Measurements from ENCODE around the gene HDAC9. TPM values are rescaled to one million over a fixed set of nuclear protein-coding genes. Genes with fewer than 3 reads are reported as not detected.

HDAC9 gene
- total RNA-seq, 1 experiment from 2014 or later, result 2.5 TPM

- no peak for DNase-seq
- Histone ChIP-seq H3K9me3 (replicated peaks) (no peaks in the 10 kb centered on the region), H3K27me3 (no peaks in the 10 kb centered on the region), H3K36me3 (no peaks in the 10 kb centered on the region), H3K4me3 (no peak overlapping the region), H3K27ac (no peak overlapping the region), H3K4me1 (no peaks in the 10 kb centered on the region)
Measured at GRCh38 chr7:18524248-18524647, 28.7 kb downstream of the HDAC9 start.

GRCh38 chr7:18526368-18526878 is 30.9 kb downstream of the HDAC9 start:
- Histone ChIP-seq H3K4me1 (no peaks in the 10 kb centered on the region), H3K27ac (no peak overlapping the region), H3K4me3 (no peak overlapping the region), H3K9me3 (replicated peaks) (no peaks in the 10 kb centered on the region), H3K36me3 (no peaks in the 10 kb centered on the region), H3K27me3 (no peaks in the 10 kb centered on the region)
- no peak for DNase-seq

GRCh38 chr7:18529239-18529638 is 33.7 kb downstream of the HDAC9 start:
- no peaks in the 10 kb centered on the region for H3K27me3 ChIP-seq
- no peak overlapping the region for H3K4me3 ChIP-seq
- no peak for DNase-seq
- H3K36me3 ChIP-seq, result no peaks in the 10 kb centered on the region
- H3K9me3 ChIP-seq (replicated peaks), result no peaks in the 10 kb centered on the region
- no peak overlapping the region for H3K27ac ChIP-seq
- no peaks in the 10 kb centered on the region for H3K4me1 ChIP-seq

- DNase-seq, result no peak
- no peaks in the 10 kb centered on the region for H3K4me1 ChIP-seq
- H3K27ac ChIP-seq, result no peak overlapping the region
- no peaks in the 10 kb centered on the region for H3K36me3 ChIP-seq
- H3K4me3 ChIP-seq, result no peak overlapping the region
- H3K9me3 ChIP-seq (replicated peaks), result no peaks in the 10 kb centered on the region
- H3K27me3 ChIP-seq, result no peaks in the 10 kb centered on the region
Measured at GRCh38 chr7:18530224-18531179, 35.0 kb downstream of the HDAC9 start.

GRCh38 chr7:18531539-18531938 is 36.0 kb downstream of the HDAC9 start:
- Histone ChIP-seq H3K4me1 (no peaks in the 10 kb centered on the region; the same call in 1 of the 2 replicates), H3K4me3 (no peak overlapping the region), H3K27me3 (no peaks in the 10 kb centered on the region), H3K36me3 (no peaks in the 10 kb centered on the region), H3K27ac (no peak overlapping the region), H3K9me3 (replicated peaks) (no peaks in the 10 kb centered on the region)
- DNase-seq, result no peak

GRCh38 chr7:18532813-18533212 is 37.3 kb downstream of the HDAC9 start:
- no peaks in the 10 kb centered on the region; the same call in 1 of the 2 replicates for H3K4me1 ChIP-seq
- no peak overlapping the region for H3K4me3 ChIP-seq
- H3K36me3 ChIP-seq, result no peaks in the 10 kb centered on the region
- no peak overlapping the region for H3K27ac ChIP-seq
- H3K27me3 ChIP-seq, result no peaks in the 10 kb centered on the region
- H3K9me3 ChIP-seq (replicated peaks), result no peaks in the 10 kb centered on the region
- DNase-seq, result no peak

GRCh38 chr7:18534481-18534880 is 38.9 kb downstream of the HDAC9 start:
- no peaks in the 10 kb centered on the region; the same call in 1 of the 2 replicates for H3K4me1 ChIP-seq
- H3K27ac ChIP-seq, result no peak overlapping the region
- H3K27me3 ChIP-seq, result no peaks in the 10 kb centered on the region
- no peaks in the 10 kb centered on the region for H3K9me3 ChIP-seq (replicated peaks)
- DNase-seq, result no peak
- no peaks in the 10 kb centered on the region for H3K36me3 ChIP-seq
- no peak overlapping the region for H3K4me3 ChIP-seq

GRCh38 chr7:18535810-18536415 is 40.4 kb downstream of the HDAC9 start:
- no peaks in the 10 kb centered on the region for H3K9me3 ChIP-seq (replicated peaks)
- no peaks in the 10 kb centered on the region; the same call in 1 of the 2 replicates for H3K4me1 ChIP-seq
- H3K27me3 ChIP-seq, result no peaks in the 10 kb centered on the region
- no peak overlapping the region for H3K27ac ChIP-seq
- peak in 1 of 2 experiments; percentile 45 for DNase-seq
- H3K36me3 ChIP-seq, result no peaks in the 10 kb centered on the region
- no peak overlapping the region for H3K4me3 ChIP-seq

GRCh38 chr7:18536486-18536885 is 40.9 kb downstream of the HDAC9 start:
- H3K4me1 ChIP-seq, result no peaks in the 10 kb centered on the region; the same call in 1 of the 2 replicates
- H3K9me3 ChIP-seq (replicated peaks), result no peaks in the 10 kb centered on the region
- no peak overlapping the region for H3K4me3 ChIP-seq
- no peaks in the 10 kb centered on the region for H3K27me3 ChIP-seq
- no peak for DNase-seq
- H3K36me3 ChIP-seq, result no peaks in the 10 kb centered on the region
- no peak overlapping the region for H3K27ac ChIP-seq

- H3K27ac ChIP-seq, result no peak overlapping the region
- H3K36me3 ChIP-seq, result no peaks in the 10 kb centered on the region
- no peaks in the 10 kb centered on the region; the same call in 1 of the 2 replicates for H3K4me1 ChIP-seq
- H3K27me3 ChIP-seq, result no peaks in the 10 kb centered on the region
- H3K9me3 ChIP-seq (replicated peaks), result no peaks in the 10 kb centered on the region
- H3K4me3 ChIP-seq, result no peak overlapping the region
- DNase-seq, result no peak
Measured at GRCh38 chr7:18538554-18539250, 43.2 kb downstream of the HDAC9 start.

GRCh38 chr7:18540396-18540795 is 44.8 kb downstream of the HDAC9 start:
- H3K27ac ChIP-seq, result no peak overlapping the region
- H3K27me3 ChIP-seq, result no peaks in the 10 kb centered on the region
- no peaks in the 10 kb centered on the region for H3K36me3 ChIP-seq
- H3K4me3 ChIP-seq, result no peak overlapping the region
- no peaks in the 10 kb centered on the region for H3K9me3 ChIP-seq (replicated peaks)
- no peak for DNase-seq
- H3K4me1 ChIP-seq, result no peaks in the 10 kb centered on the region; the same call in 1 of the 2 replicates

GRCh38 chr7:18541181-18541870 is 45.8 kb downstream of the HDAC9 start:
- no peaks in the 10 kb centered on the region; the same call in 1 of the 2 replicates for H3K4me1 ChIP-seq
- H3K36me3 ChIP-seq, result no peaks in the 10 kb centered on the region
- no peak overlapping the region for H3K27ac ChIP-seq
- H3K9me3 ChIP-seq (replicated peaks), result no peaks in the 10 kb centered on the region
- no peak for DNase-seq
- no peak overlapping the region for H3K4me3 ChIP-seq
- H3K27me3 ChIP-seq, result no peaks in the 10 kb centered on the region

GRCh38 chr7:18541871-18542212 is 46.3 kb downstream of the HDAC9 start:
- DNase-seq, result no peak
- no peaks in the 10 kb centered on the region for H3K9me3 ChIP-seq (replicated peaks)
- H3K4me1 ChIP-seq, result no peaks in the 10 kb centered on the region
- no peaks in the 10 kb centered on the region for H3K36me3 ChIP-seq
- no peak overlapping the region for H3K27ac ChIP-seq
- no peak overlapping the region for H3K4me3 ChIP-seq
- no peaks in the 10 kb centered on the region for H3K27me3 ChIP-seq

GRCh38 chr7:18546576-18546975 is 51.0 kb downstream of the HDAC9 start:
- Histone ChIP-seq H3K4me1 (no peaks in the 10 kb centered on the region), H3K9me3 (replicated peaks) (no peaks in the 10 kb centered on the region), H3K4me3 (no peak overlapping the region), H3K27ac (no peak overlapping the region), H3K27me3 (no peaks in the 10 kb centered on the region), H3K36me3 (no peaks in the 10 kb centered on the region)
- DNase-seq, result no peak

Data from SJCRH30 (cell line).